NB4 (cell line): Measurements from ENCODE around the gene CDH4.

Source experiments
- DNase-seq: peaks from one replicate; pipeline ENCODE4 v3.0.0; 2010; ENCODE audit warnings: low read depth
- H3K4me3 ChIP-seq: one replicate; pipeline ENCODE4 v1.5.1; 2011; ENCODE audit warnings: mild to moderate bottlenecking, low read depth, low read length, moderate library complexity
- CTCF ChIP-seq: IDR thresholded peaks from one replicate; pipeline ENCODE4 v1.5.1; 2012; ENCODE audit warnings: low read depth, low read length
- MAX ChIP-seq: IDR thresholded peaks from 2 replicates; pipeline ENCODE4 v1.6.1; 2011; ENCODE audit warnings: low read depth, low read length
- MYC ChIP-seq: IDR thresholded peaks from 2 replicates; pipeline ENCODE4 v1.6.1; 2011; ENCODE audit warnings: low read depth, low read length
- POLR2A ChIP-seq: IDR thresholded peaks from 2 replicates; pipeline ENCODE4 v1.6.1; 2011; ENCODE audit warnings: mild to moderate bottlenecking; ENCODE audit not compliant: insufficient read length; ENCODE audit errors: extremely low read depth

Gene CDH4

GRCh38 chr20:61762167-61762710 is 510.2 kb downstream of the CDH4 start:
- H3K4me3 ChIP-seq = no peak overlapping the region
- no peak for DNase-seq
- TF ChIP-seq MYC (no peak), CTCF (no peak), POLR2A (no peak), MAX (no peak)

GRCh38 chr20:61762886-61763739 is 511.1 kb downstream of the CDH4 start:
- no peak overlapping the region for H3K4me3 ChIP-seq
- no peak for TF ChIP-seq CTCF
- no peak for TF ChIP-seq MAX
- no peak for TF ChIP-seq MYC
- TF ChIP-seq POLR2A = no peak
- DNase-seq = no peak

- no peak for TF ChIP-seq MAX
- no peak for TF ChIP-seq MYC
- TF ChIP-seq POLR2A = no peak
- TF ChIP-seq CTCF = no peak
- no peak for DNase-seq
- H3K4me3 ChIP-seq = no peak overlapping the region
These were observed 511.8 kb downstream of the CDH4 start for GRCh38 chr20:61763740-61764400.

- no peak overlapping the region for H3K4me3 ChIP-seq
- TF ChIP-seq CTCF (no peak), POLR2A (no peak), MYC (no peak)
- DNase-seq = no peak
These were observed 512.5 kb downstream of the CDH4 start for GRCh38 chr20:61764471-61765025.

- TF ChIP-seq MAX (no peak), MYC (no peak), POLR2A (no peak), CTCF (no peak)
- no peak for DNase-seq
- no peak overlapping the region for H3K4me3 ChIP-seq
These were observed 513.2 kb downstream of the CDH4 start for GRCh38 chr20:61765081-61765870.
